GM19193 (cell line): ENCODE measurements around the gene SLC24A3.

Source experiments
- POLR2A ChIP-seq: IDR thresholded peaks from 4 replicates; pipeline ENCODE4 v1.6.1; 2011; ENCODE audit not compliant: insufficient read depth, insufficient read length; ENCODE audit errors: extremely low read depth

SLC24A3 gene

GRCh38 chr20:19212469-19212815, at the start of gene SLC24A3:
Gene SLC24A3 (plus strand): TSS chr20:19212642.
- no peak for TF ChIP-seq POLR2A

GRCh38 chr20:19170148-19170547, 42.3 kb upstream of the SLC24A3 start:
- no peak for TF ChIP-seq POLR2A

GRCh38 chr20:19172637-19173036, 39.8 kb upstream of the SLC24A3 start:
- no peak for TF ChIP-seq POLR2A

- no peak for TF ChIP-seq POLR2A
These were observed 35.9 kb upstream of the SLC24A3 start for GRCh38 chr20:19176470-19177052.

GRCh38 chr20:19181552-19181951, 30.9 kb upstream of the SLC24A3 start:
- TF ChIP-seq POLR2A, result no peak

GRCh38 chr20:19185083-19185482, 27.4 kb upstream of the SLC24A3 start:
- no peak for TF ChIP-seq POLR2A

GRCh38 chr20:19193349-19193748, 19.1 kb upstream of the SLC24A3 start:
- TF ChIP-seq POLR2A, result no peak

GRCh38 chr20:19205981-19206396, 6.5 kb upstream of the SLC24A3 start:
- TF ChIP-seq POLR2A, result no peak

- no peak for TF ChIP-seq POLR2A
These were observed 4.9 kb upstream of the SLC24A3 start for GRCh38 chr20:19207541-19207940.

- no peak for TF ChIP-seq POLR2A
These were observed 1.9 kb upstream of the SLC24A3 start for GRCh38 chr20:19210391-19211155.

- TF ChIP-seq POLR2A, result no peak
These were observed 1.2 kb upstream of the SLC24A3 start for GRCh38 chr20:19211252-19211651.

- no peak for TF ChIP-seq POLR2A
These were observed 577 bp upstream of the SLC24A3 start for GRCh38 chr20:19211661-19212468.

GRCh38 chr20:19212821-19213502, 520 bp downstream of the SLC24A3 start:
- no peak for TF ChIP-seq POLR2A

GRCh38 chr20:19213946-19214490, 1.6 kb downstream of the SLC24A3 start:
- no peak for TF ChIP-seq POLR2A

- TF ChIP-seq POLR2A, result no peak
These were observed 6.0 kb downstream of the SLC24A3 start for GRCh38 chr20:19218411-19218810.
